ENCODE results near the gene UTP15.

DNA sequence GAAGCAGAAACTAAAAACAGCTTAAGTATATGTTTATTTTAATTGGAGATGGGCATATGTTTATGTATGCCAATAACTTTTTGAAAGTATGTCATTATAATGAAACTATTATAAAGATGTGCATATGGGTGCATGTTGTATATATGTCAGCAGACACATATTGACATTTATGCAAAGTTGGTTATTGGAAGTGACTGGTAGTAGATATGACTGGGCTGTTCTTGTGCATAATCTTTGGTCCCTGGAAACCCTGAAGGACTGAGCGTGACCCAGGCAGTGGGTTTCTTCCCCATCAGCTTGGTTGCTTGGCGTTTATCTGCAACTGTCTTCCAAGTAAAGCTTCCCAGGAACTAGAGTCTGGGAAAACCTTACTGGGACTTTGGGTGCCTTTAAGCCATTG lies 25.8 kb upstream of the UTP15 start:
- TF ChIP-seq, protein P1, sequence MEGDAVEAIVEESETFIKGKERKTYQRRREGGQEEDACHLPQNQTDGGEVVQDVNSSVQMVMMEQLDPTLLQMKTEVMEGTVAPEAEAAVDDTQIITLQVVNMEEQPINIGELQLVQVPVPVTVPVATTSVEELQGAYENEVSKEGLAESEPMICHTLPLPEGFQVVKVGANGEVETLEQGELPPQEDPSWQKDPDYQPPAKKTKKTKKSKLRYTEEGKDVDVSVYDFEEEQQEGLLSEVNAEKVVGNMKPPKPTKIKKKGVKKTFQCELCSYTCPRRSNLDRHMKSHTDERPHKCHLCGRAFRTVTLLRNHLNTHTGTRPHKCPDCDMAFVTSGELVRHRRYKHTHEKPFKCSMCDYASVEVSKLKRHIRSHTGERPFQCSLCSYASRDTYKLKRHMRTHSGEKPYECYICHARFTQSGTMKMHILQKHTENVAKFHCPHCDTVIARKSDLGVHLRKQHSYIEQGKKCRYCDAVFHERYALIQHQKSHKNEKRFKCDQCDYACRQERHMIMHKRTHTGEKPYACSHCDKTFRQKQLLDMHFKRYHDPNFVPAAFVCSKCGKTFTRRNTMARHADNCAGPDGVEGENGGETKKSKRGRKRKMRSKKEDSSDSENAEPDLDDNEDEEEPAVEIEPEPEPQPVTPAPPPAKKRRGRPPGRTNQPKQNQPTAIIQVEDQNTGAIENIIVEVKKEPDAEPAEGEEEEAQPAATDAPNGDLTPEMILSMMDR (IDR thresholded peaks at IDR 0.05 in 8 of 11, conservative IDR thresholded peaks at IDR 0.05 in 3 of 11): no peak
- TF ChIP-seq POLR2A (IDR thresholded peaks at IDR 0.05): no peak

Measured in spleen (tissue), 7 donors.